ENCODE results near the gene BLZF1.
"Not testable (repeated sequence)": the region's sequence is repeated elsewhere in the genome, so short reads cannot be mapped to it uniquely, and the experiment has no call there.

The BLZF1 gene, protein sequence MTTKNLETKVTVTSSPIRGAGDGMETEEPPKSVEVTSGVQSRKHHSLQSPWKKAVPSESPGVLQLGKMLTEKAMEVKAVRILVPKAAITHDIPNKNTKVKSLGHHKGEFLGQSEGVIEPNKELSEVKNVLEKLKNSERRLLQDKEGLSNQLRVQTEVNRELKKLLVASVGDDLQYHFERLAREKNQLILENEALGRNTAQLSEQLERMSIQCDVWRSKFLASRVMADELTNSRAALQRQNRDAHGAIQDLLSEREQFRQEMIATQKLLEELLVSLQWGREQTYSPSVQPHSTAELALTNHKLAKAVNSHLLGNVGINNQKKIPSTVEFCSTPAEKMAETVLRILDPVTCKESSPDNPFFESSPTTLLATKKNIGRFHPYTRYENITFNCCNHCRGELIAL

DNA sequence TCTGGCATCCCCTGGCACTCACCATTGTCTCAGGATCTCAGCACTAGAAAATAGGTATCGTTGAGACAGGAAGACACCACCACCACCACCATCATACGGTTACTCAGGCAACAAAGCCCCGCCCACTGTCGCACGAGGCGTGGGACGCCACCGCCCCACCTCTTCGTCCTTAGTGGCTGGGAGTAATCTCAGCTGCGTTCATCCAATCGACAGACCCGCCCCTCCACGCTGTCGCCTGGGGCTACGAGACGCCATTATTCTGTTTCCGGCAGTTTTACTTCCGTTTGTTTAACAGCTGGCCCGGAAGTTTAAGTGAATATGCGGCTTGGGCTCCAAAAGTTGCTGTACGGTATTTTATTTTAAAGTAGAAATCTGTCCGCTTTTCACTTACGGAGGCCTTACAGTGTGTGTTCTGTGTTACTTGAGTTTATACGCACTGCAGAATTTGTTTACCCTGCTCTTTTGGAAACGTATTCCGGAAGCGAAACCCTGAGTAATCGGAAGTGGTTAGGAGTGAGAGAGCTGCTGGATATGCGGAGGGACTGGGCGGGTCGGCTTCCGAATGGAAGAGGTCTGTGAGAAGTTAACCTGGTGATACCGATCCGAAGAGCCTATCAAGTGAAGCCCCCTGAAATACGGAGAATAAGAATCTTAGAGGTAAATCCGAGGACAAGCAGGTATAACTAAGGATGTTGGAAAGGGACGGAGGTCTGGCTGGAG lies at the start of gene BLZF1, which contains the start of gene NME7:
BLZF1 (plus strand) TSS at position 510 of the 720 bp plus-strand sequence. CDS start 1,328 bp downstream, outside the sequence.
NME7 (minus strand) TSS at position 112 of the 720 bp plus-strand sequence; CDS start at position 25, 87 bp downstream.
- peak; percentile 99 for DNase-seq

DNA sequence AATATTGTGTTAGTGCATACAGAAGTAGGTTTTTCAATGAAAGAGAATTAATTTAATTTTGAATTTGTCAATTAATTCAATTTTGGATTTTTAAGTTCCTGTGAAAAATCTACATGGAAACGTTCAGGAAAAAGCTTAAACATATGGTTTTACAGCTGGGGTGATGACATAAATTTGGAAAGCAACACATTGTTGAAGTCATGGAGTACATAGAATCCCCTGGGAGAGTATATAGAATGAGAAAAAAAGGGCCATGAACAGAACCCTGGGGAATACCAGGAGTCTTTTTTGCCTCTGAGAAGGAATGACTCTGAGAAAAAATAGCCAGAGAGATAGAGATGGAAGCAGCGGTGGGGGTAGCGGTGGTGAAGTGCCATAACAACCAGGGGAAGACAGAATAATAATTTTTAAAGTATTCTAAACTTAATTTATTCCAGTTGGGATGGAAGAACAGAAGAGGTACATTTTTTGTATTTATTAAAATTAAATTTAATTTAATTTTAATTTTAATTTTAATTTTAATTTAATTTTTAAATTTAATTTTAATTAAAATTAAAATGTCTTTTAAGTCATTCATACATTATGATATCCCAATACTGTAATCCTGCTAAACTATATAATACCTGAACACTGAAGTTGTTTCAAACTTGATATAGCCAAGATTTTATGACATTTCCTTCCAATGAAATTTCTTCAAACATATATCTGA lies 49.3 kb upstream of the BLZF1 start:
- DNase-seq: no peak

DNA sequence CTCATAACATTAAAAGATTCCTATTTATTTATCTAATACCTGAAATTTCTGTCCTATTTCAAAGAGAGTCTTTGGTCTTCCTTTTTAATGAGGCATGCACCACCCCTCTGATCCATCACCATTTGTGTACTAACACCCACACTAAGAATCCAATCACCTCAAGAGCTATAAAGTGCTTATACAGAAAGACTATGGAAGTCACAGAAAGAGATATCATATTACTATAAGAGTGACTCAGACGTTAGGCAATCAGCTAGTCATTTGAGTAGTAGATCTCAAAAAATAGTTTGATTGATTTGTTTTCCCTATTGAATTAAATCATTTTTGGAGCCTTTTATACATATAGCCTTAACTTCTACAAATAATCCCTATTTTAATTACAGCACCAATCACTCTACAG lies 46.5 kb upstream of the BLZF1 start:
- DNase-seq: peak; percentile 47

DNA sequence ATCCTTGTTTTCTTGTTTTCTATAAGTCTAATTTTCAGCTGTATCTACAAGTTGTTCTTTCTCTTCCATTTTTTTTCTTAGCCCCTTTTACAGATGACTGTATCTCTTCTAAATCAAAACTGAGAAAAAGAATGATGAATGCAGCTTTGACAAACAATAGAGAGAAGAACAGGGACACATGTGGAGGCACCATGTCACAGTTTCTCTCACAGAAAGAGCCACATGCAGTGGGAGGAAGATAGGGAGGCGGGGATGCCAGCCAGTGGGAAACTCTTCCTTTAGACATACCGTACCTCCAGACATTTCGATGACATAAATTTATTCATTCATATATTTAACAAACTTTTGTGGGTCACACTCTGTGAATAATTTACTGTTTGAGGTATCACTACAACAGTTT lies 45.9 kb upstream of the BLZF1 start:
- DNase-seq: no peak

DNA sequence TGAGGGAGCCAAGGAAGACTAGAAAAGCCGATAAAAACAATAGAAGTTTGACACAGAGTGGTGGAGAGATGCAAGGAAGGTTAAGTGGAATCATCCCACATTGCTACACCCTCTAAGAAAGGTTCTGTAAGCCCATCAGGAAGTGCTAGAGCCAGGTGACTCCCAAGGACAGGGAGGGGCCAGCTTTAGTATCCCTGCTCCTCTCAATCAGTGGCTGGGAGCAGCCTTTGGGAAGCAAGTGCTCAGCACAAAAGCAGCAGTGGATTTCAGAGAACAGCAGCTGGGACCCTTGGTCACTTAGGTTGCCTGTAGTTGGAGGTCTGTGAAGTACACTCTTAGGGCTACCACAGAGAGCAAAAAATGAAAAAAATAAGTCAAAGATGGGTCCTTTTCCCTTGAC lies 42.9 kb upstream of the BLZF1 start:
- peak; percentile 16 for DNase-seq

DNA sequence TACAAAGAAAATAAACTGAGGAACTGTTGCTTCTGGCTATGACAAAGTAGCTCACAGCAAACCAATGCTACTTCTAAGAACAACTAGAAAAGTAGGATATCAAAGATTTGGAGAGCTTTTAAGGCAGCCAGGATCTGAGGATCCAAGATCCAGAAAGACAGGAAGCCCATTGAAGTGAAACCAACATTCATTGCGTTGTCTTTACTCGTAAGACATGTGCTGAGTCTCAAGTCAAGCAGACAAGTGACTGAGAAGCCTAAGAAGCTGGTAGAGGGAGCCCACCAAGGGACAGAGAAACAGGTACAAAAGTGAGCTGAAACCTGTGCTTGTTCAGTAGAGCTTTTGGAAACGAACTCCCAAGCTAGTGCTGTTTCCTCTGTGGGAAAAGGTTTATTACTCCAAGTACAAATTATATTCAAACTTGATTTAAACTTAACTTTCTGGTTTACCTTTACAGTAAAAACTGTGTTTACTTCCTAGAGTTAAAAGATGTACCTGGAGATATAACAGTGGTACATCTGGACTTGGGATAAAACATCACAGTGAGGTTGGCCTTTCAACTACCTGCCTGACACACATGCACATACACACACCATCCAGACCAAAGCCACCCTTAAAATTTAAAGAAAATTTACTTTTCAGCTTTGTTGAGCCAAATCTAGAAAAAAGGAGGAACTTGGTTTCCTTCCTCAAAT lies 41.6 kb upstream of the BLZF1 start:
- no peak for DNase-seq

DNA sequence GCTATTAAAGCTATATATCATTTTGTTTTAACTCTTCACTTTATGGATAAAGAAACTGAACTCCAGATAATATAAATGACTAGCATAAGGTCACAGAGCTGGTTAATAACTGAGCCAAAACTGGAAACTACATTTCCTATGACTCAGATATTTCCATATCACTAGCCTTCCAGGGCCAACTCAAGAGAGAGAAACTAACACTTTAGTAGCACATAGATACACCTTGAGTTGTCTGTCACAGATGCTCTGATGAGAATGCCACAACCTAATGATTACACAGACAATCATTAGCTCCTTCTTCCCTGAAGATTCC lies 41.1 kb upstream of the BLZF1 start:
- no peak for DNase-seq

DNA sequence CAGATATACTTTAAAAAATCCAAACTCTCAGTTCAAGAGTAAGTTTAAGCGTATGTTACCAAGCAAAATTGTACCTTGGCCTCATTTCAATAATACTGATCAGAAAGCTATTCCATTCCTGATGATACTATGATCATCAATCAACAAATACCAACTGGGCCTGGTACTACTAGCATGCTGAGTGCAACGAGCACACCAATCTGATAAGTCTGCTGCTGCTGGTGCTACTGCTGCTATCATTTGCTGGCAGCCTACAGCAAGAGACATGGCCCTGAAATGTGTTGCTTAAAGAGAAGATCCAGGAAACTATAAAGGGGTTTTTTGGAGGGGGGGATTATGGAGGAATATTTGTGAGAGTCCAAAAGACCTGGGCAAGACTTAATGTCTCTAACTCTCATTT lies 40.1 kb upstream of the BLZF1 start:
- DNase-seq: no peak

DNA sequence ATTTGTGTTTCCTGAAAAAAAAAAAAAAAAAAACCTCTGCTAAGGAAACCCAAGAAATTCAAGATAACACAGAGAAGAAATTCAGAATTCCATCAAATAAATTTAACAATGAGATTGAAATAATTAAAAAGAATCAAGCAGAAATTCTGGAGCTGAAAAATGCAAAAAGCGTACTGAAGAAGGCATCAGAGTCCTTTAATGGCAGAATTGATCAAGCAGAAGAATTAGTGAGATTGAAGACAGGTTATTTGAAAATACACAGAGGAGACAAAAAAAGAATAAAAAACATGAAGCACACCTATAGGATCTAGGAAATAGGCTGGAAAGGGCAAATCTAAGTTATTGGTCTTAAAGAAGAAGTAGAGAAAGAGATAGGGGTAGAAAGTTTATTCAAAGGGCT lies 38.6 kb upstream of the BLZF1 start:
- DNase-seq: no peak

DNA sequence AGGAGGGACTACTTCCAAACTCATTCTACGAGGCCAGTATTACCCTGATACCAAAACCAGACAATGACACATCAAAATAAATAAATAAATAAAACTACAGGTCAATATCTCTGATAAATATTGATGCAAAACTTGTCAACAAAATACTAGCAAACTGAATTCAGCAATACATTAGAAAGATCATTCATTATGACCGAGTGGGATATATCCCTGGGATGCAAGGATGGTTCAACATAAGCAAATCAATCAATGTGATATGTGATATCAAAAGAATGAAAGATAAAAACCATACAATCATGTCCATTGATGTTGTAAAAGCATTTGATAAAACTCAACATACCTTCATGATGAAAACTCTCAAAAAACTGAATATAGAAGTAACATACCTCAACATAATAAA lies 37.1 kb upstream of the BLZF1 start:
- DNase-seq: no peak

DNA sequence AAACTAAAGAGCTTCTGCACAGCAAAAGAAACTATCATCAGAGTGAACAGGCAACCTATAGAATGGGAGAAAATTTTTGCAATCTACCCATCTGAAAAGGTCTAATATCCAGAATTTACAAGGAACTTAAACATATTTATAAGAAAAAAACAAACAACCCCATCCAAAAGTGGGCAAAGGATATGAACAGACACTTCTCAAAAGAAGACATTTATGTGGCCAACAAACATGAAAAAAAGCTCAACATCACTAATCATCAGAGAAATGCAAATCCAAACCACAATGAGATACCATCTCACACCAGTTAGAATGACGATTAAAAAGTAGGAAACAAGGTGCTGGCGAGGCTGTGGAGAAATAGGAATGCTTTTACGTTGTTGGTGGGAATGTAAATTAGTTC lies 33.3 kb upstream of the BLZF1 start:
- not testable (repeated sequence) for DNase-seq

DNA sequence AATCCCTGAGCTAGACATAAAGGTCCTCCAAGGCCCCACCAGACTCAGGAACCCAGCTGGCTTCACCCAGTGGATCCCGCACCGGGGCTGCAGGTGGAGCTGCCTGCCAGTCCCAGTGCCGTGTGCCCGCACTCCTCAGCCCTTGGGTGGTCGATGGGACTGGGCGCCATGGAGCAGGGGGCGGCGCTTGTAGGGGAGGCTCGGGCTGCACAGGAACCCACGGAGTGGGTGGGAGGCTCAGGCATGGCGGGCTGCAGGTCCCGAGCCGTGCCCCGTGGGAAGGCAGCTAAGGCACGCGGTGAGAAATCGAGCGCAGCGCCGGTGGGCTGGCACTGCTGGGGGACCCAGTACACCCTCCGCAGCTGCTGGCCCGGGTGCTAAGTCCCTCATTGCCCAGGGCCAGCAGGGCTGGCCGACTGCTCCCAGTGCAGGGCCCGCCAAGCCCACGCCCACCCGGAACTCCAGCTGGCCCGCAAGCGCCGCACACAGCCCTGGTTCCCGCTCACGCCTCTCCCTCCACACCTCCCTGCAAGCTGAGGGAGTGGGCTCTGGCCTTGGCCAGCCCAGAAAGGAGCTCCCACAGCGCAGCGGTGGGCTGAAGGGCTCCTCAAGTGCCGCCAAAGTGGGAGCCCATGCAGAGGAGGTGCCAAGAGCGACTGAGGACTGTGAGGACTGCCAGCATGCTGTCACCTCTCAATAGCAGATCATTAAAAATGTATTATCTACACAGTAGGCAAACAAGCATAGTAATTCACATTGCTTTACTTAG lies 30.9 kb upstream of the BLZF1 start:
- peak; percentile 43 for DNase-seq

DNA sequence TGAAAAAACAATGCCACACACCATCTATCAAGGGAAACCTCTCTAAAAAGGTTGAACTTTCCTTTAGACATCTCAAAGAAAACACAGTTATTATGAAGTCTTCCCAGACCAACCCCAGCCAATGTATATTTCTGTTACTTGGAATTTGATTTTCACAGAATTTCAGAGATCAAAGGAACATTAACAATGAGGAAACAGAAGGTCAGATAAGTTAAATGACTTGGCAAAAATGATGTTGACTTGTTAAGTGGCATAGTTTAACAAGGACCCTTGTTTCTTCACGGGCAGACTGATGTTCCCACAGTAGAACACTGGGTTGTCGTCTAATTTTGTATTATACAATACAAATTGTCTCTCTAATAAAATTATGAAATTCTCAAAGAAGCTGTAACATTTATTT lies 29.4 kb upstream of the BLZF1 start:
- no peak for DNase-seq

DNA sequence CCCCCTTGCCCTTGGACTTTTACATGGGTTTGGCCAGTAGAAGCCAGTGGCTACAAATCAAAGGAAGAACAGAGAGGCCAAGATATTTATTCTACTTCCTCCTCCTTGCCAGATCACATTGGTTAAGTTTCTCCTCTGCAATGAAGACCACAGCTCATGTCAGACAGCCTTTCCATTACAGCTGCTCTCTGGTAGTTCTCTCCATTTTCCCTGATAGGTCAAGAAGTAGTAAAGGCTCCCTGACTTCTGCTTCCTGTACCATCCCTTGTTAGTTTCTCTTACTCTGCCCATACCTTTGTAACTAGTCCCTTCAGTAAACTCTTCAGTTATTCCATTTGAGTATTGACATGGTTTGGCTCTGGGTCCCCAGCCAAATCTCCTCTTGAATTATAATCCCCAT lies 28.2 kb upstream of the BLZF1 start:
- DNase-seq: no peak

DNA sequence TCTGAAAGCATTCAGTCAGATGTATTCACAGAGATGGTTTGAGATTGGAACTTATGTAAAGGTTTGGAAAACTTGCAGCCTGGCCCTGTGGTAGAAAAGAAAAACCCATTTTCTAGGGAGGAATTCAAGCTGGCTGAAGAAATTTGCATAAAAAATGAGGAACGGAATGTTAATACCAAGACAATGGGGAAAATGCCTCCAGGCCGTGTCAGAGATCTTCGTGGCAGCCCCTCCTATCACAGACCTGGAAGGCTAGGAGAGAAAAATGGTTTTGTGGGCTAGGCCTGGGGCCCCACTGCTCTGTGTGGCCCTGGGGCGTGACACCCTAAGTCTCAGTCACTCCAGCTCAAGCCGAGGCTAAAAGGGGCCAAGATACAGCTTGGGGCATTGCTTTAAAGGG lies 27.1 kb upstream of the BLZF1 start:
- no peak for DNase-seq

DNA sequence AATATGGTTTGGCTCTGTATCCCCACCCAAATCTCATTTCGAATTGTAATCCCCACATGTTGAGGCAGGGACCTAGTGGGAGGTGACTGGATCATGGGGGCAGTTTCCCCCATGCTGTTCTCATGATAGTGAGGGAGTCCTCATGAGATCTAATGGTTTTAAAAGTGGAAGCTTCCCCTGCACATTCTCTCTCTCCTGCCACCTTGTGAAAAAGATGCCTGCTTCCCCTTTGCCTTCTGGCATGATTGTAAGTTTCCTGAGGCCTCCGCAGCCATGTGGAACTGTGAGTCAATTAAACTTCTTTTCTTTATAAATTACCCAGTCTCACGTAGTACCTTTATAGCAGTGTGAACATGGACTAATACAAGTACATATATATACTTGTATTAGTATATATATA lies 25.9 kb upstream of the BLZF1 start:
- not testable (repeated sequence) for DNase-seq

DNA sequence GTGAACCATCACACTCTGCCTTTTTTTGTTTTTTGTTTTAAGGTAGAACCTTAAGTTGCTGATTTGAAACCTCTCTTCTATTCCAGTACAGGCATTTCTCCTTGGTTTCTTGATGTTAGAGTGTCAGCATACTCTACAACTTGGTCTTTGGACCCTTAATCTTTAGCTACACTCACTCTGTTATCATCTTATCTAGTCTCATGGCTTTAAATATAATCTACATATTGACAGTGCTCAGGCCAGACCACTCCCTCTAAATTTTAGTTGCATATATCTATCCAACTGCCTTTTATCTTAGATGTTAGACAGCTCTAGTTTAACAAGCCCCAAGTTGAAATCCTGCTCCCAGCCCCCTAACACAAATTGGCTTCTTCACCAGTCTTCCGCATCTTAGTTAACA lies 22.5 kb upstream of the BLZF1 start:
- DNase-seq: no peak

DNA sequence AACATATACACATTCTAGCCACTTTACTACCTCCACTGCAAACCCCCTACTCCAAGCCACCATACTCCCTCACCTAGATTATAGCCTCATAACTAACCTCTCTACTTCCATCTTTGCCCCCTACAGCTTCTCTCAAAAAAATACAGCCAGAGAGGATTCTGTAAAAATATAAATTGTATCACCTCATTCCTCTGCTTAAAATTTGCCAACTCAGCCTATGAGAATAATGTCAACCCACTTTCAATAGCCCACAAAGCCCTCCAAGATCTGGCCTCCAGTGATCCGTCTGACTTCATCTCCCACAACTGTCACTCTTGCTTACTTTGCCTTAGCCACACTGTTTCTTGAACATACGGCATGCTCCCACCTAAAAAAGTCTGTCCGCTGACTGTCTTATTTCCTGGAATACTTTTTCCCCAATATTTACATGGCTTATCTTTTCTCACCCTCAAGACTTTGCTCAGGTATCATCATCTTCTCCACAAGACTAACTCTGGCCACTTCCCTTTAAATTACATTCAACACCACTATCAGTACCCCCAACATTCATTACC lies 21.9 kb upstream of the BLZF1 start:
- no peak for DNase-seq

DNA sequence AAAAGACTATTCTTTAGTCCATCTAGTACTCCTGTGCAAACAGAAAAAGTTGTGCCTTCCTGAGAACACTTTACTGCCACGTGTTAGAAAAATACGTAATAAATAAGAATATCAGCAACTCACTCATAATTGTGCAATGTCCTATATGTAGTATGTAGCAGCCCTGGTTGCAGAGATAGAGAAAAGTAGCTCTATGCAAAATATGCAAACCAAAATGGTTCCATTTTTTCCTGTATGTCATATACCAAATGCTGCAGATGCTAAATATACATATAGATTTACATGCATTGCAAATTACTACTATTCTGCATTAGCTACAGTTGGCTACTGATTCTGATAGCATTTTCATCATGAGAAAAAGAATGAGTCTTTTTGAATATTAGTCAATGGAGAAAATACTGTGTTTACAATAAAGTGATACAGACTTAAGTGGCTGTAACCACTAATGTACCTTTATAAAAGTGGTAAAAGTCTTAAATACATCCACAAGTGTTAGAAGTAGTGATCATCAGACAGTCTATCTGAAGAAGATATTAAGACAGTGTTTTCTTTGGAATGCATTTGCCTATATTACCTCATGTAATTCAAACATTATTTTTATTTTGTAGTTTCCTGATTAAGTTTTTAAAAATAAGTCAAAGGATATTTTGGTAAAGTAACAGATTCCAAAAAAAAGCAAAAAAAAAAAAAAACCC lies 20.2 kb upstream of the BLZF1 start:
- DNase-seq: no peak

DNA sequence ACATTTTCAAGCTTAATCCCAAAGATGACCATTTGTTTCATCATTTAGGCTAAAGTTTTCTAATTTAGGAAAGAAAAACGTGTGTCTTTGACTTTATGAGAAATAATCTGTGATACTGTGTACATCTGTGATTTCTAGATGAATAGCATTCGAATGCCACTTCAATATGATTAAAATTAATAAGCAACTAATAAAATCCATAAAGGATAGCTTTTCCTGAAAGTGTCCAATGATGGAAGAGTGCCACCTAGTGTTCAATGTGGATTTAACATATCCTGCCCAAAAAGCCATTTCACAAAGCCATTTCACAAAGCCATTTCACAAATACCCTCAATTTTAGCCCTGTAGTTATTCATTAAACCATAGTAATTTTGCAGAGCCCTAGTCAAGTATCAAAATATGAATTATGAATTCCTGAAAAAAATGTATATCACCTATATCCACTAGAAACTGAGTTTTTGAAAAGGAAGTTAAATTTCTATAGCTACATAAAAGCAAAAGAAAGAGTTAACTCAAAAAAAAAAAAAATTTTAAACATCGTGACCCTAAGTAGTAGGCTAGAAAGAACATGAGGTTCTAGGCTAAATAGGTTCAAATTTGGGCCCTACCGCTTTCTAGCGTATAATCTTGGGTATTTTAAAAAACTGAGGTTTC lies 19.5 kb upstream of the BLZF1 start:
- peak; percentile 69 for DNase-seq

DNA sequence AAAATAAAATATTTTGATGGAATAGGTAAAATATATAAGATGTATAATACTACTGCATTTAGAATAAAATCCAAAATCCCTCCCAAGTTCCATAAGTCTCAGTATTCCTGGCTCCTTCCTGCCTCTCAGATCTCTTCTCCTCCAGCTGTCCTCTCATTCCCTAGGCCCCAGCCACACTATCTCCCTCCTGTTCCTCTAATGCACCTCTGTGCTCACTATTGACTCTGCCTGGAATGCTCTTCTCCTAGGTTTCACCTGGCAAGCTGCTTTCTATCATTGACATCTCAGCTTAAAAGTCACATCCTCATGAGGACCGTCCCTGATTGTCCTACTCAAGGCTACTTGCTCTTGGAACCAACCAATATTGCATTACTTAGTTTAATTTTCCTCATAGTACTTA lies 7.6 kb upstream of the BLZF1 start:
- DNase-seq: peak; percentile 9

Data from NCI-H69 (cell line).